NCI-H524 (cell line): ENCODE measurements around the gene CELF1.

Experiments
- DNase-seq, 2 experiments: peaks; one replicate each; lab custom pipeline; 2025; lab: John Stamatoyannopoulos, UW

The CELF1 gene

GRCh38 chr11:47552566-47553405, at the start of gene CELF1:
Gene CELF1 (minus strand): TSS chr11:47553132. CDS start chr11:47499523, 53,609 bp downstream.
- peak; percentile 68 to 89 for DNase-seq

- DNase-seq: no peak
Measured at GRCh38 chr11:47599902-47600301, 47.0 kb upstream of the CELF1 start.

GRCh38 chr11:47595967-47596366, 43.0 kb upstream of the CELF1 start:
- DNase-seq: no peak

- no peak for DNase-seq
Measured at GRCh38 chr11:47595029-47595428, 42.1 kb upstream of the CELF1 start.

DNA sequence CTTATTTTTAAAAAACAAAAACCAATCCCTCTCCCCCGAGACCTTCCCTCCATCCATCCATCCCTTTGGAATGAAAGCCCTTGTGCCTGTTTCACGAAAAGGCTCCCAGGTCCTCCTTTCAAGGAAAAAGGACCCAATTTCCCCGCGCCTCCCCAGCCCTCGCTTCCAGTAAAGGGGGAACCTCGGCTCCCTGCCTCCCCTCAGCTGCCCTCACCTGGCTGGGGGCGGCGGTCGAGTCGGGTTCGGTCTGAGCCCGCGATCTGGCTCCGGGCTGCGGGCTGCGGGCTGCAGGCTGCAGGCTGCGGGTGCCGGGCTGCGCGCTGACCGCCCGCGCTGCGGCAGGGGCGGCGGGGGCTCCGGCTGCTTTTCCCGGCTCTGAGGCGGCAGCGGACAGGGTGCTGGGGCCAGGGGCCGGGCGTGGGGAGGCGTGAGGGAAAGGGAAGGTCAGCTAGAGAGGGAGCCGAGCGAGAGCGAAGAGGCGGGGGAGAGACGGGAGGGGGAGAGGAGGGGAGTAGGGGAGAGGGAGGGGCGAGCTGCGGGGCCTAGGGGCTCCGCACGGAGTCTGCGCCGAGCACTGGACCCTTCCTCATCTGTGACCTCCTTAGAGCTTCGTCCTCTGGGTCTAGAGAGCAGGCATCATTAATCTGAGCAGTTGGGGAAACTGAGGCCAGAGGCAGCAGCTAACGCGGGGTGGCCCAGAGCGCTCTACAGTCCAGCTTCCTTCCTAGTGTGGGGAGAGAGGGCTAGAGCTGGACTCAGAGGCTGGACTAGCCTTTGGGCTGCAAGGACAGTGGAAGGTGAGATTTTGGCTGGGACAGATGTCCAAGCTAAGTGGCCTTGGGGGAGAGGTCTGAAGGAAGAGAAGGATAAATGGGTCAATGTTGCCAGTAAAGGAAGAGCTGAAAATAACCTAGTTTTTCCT, 41.3 kb upstream of the CELF1 start, which contains the start of gene C1QTNF4:
C1QTNF4 (minus strand) TSS at position 478 of the 922 bp plus-strand sequence. CDS start 3,601 bp downstream, outside the sequence.
- no peak for DNase-seq

DNA sequence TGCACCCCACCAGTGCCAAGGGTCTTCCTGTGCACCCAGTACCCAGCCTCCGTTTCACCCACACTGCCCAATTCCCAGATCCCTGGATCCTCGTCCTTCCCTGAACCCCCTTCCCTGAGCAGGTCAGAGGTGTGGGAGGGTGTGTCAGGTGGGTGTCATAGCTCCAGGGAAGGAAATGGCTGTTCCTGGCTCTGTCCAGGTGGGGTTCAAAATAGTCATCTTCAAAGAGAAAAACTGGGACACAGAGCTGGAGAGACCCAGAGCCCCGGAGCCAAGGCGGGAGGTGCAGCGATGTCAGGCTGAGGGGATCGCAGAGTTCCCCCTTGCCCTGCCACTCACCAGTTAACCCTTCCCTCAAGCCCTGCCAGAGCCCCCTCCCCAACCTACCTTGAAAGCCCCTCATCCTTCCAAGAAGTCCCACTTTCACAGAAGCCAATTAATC, 40.6 kb upstream of the CELF1 start:
- DNase-seq: no peak

DNA sequence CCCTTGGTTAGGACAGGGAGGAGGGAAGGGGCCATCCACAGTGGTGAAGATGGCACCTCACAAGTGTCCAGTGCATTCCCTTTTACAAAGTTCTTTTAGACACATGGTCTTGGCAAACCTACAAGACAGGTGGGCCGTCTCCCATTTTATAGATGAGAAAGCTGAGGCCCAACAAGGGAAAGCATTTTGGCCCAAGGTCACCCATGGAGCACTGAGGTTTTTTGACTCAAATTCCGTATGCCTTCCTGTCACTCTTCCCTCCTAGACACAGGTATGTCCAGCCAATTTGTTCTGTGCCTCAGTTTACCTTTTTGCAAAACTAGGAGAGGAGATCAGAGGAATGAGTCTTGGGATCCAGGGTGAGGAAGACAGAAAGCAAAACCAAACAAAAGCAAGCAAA, 40.0 kb upstream of the CELF1 start:
- DNase-seq: no peak

- no peak for DNase-seq
Measured at GRCh38 chr11:47592251-47592650, 39.3 kb upstream of the CELF1 start.

- DNase-seq: no peak
Measured at GRCh38 chr11:47591764-47592163, 38.8 kb upstream of the CELF1 start.

DNA sequence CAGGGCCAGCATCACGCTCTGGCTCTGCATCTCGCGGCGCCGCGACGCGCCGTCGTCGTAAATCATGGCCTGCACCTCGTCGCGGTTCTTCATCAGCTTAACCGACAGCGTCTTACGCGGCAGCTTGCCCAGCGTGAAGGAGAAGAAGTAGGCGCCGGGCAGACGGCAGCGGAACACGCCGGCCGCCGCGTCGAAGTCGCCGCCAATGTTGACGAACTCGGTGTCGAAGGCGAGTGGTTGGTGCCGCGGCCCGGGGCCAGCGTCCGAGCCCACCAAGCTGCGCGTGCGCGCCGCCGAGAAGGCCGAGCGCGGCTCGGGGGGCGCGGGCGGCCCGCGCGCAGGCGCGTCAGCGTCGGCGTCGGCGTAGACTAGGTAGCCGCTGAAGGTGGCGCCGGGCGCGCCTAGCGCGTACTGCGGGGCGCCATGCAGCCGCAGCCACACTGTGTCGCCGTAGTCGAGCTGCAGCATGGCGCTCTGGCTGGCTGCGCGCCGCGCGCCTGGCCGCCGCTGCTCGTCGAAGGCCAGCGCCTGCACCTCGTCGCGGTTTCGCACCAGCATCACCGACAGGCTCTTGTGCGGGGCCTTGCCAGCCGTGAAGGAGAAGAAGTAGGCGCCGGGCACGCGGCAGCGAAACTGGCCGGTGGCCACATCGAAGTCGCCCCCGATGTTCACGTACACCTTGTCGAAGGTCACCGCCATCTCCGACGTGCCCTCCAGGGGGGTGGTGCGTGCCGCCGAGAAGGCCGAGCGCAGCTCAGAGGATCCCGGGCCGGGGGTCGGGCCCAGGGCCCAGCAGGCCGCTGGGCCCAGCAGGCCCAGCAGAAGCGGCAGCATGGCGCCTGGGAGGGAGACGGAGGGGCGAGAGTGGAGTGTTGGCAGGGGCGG, 37.3 kb upstream of the CELF1 start:
- no peak for DNase-seq

- no peak for DNase-seq
Measured at GRCh38 chr11:47589584-47589976, 36.6 kb upstream of the CELF1 start.

DNA sequence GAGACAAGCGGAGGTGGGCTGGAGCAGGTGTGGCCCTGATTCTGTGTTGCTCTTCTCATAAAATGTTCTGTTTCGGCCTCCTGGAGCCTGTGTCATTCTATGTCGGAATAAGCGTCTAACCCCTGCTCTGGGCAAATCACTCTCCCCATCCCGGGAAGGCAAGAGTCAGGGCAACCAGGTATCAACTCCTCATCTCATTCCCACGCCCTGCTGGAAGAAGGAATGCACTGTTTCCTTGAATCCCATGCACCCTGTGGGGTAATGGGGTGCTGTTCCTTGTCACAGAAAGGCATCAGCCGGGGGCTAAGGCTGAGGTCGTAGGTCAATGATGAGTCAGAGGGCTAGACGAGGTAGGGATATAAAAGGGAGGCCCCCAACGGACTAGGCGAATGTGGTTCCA, 36.2 kb upstream of the CELF1 start:
- no peak for DNase-seq

DNA sequence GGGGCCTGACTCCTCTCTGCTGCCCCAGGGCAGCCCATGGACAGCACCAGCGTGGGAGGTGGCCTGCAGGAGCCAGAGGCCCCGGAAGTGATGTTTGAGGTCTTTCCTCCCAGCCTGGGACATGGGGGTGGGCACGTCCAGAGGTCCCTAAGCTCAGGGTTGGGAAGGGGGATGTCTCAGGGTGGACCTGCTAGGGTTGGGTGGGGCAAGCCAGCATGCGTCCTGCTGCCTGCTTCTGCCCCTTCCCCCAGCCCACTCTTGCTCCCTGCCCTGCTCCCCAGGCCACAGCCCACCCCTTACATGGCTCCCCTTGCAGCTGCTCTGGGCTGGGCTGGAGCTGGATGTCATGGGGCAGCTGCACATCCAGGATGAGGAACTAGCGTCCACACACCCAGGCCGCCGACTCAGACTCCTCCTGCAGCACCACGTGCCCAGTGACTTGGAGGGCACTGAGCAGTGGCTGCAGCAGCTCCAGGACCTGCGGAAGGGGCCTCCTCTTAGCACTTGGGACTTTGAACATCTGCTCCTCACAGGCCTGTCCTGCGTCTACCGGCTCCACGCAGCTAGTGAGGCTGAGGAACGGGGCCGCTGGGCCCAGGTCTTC, 34.9 kb upstream of the CELF1 start:
- no peak for DNase-seq

DNA sequence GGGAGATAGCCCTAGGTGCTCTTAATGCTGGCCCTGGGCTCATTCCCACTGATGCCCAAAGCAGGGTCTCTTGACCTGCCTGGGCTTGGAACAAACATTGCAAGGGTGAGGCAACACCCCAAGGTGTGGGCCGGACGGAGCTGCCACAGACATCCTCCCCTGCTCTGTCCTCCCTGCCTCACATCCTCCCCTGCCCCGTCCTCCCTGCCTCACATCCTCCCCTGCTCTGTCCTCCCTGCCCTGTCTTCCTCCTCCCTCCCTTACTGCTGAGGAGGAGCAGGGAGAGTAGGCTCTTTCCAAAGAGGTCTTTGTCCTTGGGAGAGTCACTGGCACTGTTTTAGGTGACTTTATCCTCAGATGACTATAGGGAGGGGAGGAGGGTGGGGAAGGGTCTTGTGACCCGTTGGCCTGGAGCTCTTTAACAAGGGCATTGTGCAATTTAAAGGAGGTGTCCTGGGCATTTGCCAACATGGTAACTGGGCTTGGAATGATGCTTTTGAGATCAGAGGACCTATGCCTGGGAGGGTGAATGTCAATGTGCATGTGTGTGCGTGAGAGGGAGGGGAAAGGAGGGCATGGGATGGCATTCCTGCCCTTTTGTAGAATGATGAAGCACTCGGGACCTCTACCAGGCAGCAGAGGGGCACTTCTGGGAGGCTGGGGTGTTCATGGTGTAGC, 34.2 kb upstream of the CELF1 start:
- DNase-seq: no peak

DNA sequence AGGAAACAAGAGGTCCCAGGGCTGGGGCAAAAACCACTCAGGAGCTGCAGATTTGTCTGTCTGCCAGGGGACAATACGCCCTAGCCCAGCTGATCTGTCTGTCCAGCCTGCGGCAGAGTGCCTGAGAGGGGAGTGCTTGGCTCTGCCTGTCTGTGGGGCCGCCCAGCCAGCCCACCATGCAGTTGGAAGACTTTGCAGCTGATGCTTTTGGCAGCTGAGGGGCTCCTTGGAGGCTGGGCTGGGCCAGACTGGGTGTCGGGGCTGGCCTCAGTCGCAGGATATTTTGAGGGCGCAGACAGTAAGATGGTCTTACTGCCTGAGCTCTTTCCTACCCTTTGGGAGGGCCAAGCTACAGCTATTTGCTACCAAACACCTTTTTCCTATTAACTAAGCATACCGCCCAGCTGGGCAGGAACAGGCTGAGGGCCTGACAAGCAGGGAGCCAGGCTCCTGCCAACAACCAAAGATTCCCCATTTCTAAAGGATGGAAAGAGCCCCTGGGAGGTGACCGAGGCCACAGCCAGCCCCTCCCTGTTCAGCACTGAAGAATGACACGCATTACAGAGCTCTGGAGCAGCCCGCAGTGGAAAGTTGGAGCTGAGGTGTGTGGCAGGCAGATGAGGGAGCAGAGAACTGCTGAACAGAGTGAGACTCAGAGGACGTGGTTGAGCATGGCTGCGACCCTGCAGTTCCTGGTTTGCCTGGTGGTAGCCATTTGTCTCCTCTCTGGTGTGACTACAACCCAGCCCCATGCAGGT, 33.3 kb upstream of the CELF1 start, which contains the start of gene FAM180B:
FAM180B (plus strand) TSS at position 581 of the 758 bp plus-strand sequence; CDS start at position 672, 91 bp downstream.
- DNase-seq: no peak

GRCh38 chr11:47583844-47584243, 30.9 kb upstream of the CELF1 start:
- no peak for DNase-seq

GRCh38 chr11:47578524-47579494, 25.9 kb upstream of the CELF1 start, which contains the start of the genes KBTBD4 and NDUFS3:
Gene KBTBD4 (minus strand): TSS chr11:47578970. CDS start chr11:47578951, 19 bp downstream.
Gene NDUFS3 (plus strand): TSS chr11:47579074. CDS start chr11:47579092, 18 bp downstream.
- DNase-seq: peak; percentile 79 to 85

DNA sequence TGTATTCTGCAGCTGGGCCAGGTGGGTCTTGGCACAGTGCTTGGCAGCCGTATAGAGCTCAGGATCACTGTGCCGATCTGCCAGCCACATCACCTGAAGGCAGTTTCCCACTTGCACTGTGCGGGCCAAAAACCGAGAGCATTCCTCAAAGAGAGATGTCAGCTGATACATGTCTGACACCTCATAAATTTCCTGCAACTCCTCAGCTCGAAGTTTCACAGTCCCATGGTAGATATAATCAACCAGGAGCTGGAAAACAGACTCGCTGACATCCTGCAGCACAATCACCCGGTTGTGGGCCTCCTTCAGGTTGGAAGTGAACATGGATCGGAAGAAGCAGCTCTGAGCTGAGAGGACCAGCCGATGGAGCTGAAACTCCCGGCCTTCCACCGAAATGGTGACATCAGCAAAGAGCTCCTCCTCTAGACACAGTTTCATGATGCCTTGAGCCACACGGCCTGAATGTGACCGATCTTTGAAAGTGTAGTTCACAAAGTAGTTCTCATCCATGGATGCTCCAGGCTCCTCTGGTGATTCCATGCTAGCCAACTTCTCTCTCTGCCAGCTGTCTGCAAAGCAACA, 24.6 kb upstream of the CELF1 start:
- no peak for DNase-seq
